Activated CD8-positive, alpha-beta T cell treated with anti-CD3 and anti-CD28 coated beads, Interleukin-2, amount 10 ng/mL, durations not matched to agents 7 days and 5 days (primary cell): ENCODE data around the gene C1orf74. TPM values are rescaled to one million over a fixed set of nuclear protein-coding genes. Genes with fewer than 3 reads are reported as not detected.

Experiments
- ATAC-seq: fragments of 150-1000 bp; cut with Tn5 transposase; one replicate; pipeline ENCODE4 v1.10.0; 2021; ENCODE audit warnings: moderate library complexity
- CTCF ChIA-PET: fragments of 350-600 bp; sonication (Branson Sonifier 250); formaldehyde crosslinking; loops from one replicate; lab custom pipeline; 2021; ENCODE audit warnings: antibody characterized with exemption; lab: Charles Lee
- POLR2A ChIA-PET: fragments of 350-600 bp; sonication (Branson Sonifier 250); formaldehyde crosslinking; loops from one replicate; lab custom pipeline; 2021; ENCODE audit warnings: antibody characterized with exemption; lab: Charles Lee
- DNase-seq: peaks from one replicate; pipeline ENCODE4 v3.0.0-alpha.2; 2020
- H3K27ac Mint-ChIP-seq: one replicate; pipeline ENCODE4 v1.8.0; 2021; ENCODE audit warnings: mild to moderate bottlenecking, mixed read lengths
- H3K27me3 Mint-ChIP-seq: one replicate; pipeline ENCODE4 v1.8.0; 2021; ENCODE audit warnings: low read depth, mixed read lengths
- H3K36me3 Mint-ChIP-seq: one replicate; pipeline ENCODE4 v1.8.0; 2021; ENCODE audit warnings: low read depth, mixed read lengths
- H3K4me1 Mint-ChIP-seq: one replicate; pipeline ENCODE4 v1.8.0; 2021; ENCODE audit warnings: low read depth, mixed read lengths
- H3K4me3 Mint-ChIP-seq: one replicate; pipeline ENCODE4 v1.8.0; 2021; ENCODE audit warnings: mild to moderate bottlenecking, mixed read lengths
- H3K9me3 Mint-ChIP-seq: one replicate; pipeline ENCODE4 v1.8.0; 2022; ENCODE audit warnings: mixed read lengths; ENCODE audit not compliant: insufficient read depth
- total RNA-seq, 2 experiments: library from RNA; stranded (reverse); gene quantifications; one replicate each; pipeline ENCODE4 v1.2.3, GENCODE V29; 2021

Gene C1orf74
- total RNA-seq, 2 experiments from 2014 or later = 2.5 to 2.6 TPM

- CTCF ChIA-PET = interaction anchor here (1.2 to 2.4 kb wide), 2 partner anchors 8 to 51 kb away, joined by 4 to 11 read pairs; partner anchors contain the start of gene UTP25
- Mint-ChIP-seq H3K27me3 (peaks cover 31% of the 10 kb centered on the region), H3K27ac (no peak overlapping the region), H3K4me1 (peaks cover 10% of the 10 kb centered on the region), H3K9me3 (no peaks in the 10 kb centered on the region), H3K36me3 (no peaks in the 10 kb centered on the region), H3K4me3 (no peak overlapping the region)
- no peak for ATAC-seq
- POLR2A ChIA-PET = no interaction called here
- no peak for DNase-seq
Measured at GRCh38 chr1:209819058-209819457, 34.7 kb upstream of the C1orf74 start.

GRCh38 chr1:209817691-209818090 lies 33.3 kb upstream of the C1orf74 start:
- Mint-ChIP-seq H3K4me3 (no peak overlapping the region), H3K27ac (no peak overlapping the region), H3K4me1 (peaks cover 2% of the 10 kb centered on the region), H3K27me3 (peaks cover 27% of the 10 kb centered on the region), H3K36me3 (no peaks in the 10 kb centered on the region), H3K9me3 (no peaks in the 10 kb centered on the region)
- POLR2A ChIA-PET = no interaction called here
- CTCF ChIA-PET = interaction anchor here (2.4 kb wide), 1 partner anchor 9 kb away, joined by 11 read pairs; the partner anchor contains the start of gene UTP25
- DNase-seq (no peak), ATAC-seq (no peak)

GRCh38 chr1:209816923-209817322 lies 32.6 kb upstream of the C1orf74 start:
- no peaks in the 10 kb centered on the region for H3K36me3 Mint-ChIP-seq
- ATAC-seq = no peak
- H3K27ac Mint-ChIP-seq = no peak overlapping the region
- peaks cover 24% of the 10 kb centered on the region for H3K27me3 Mint-ChIP-seq
- H3K9me3 Mint-ChIP-seq = no peaks in the 10 kb centered on the region
- no peak overlapping the region for H3K4me3 Mint-ChIP-seq
- H3K4me1 Mint-ChIP-seq = no peaks in the 10 kb centered on the region
- ChIA-PET CTCF (no interaction called here), POLR2A (no interaction called here)
- DNase-seq = no peak

GRCh38 chr1:209815931-209816341 lies 31.6 kb upstream of the C1orf74 start:
- ATAC-seq (no peak), DNase-seq (no peak)
- no peaks in the 10 kb centered on the region for H3K36me3 Mint-ChIP-seq
- no peak overlapping the region for H3K4me3 Mint-ChIP-seq
- H3K27me3 Mint-ChIP-seq = peaks cover 20% of the 10 kb centered on the region
- H3K27ac Mint-ChIP-seq = no peak overlapping the region
- CTCF ChIA-PET = interaction anchor here (0.9 to 4.1 kb wide), 3 partner anchors 7 to 45 kb away, joined by 3 to 41 read pairs (median 9); partner anchors contain the start of gene UTP25
- no peaks in the 10 kb centered on the region for H3K4me1 Mint-ChIP-seq
- POLR2A ChIA-PET = no interaction called here
- H3K9me3 Mint-ChIP-seq = no peaks in the 10 kb centered on the region

GRCh38 chr1:209815490-209815889 lies 31.1 kb upstream of the C1orf74 start:
- ChIA-PET CTCF (interaction anchor here (0.9 to 4.1 kb wide), 3 partner anchors 8 to 46 kb away, joined by 3 to 41 read pairs (median 9); partner anchors contain the start of gene UTP25), POLR2A (no interaction called here)
- Mint-ChIP-seq H3K9me3 (no peaks in the 10 kb centered on the region), H3K27me3 (peaks cover 15% of the 10 kb centered on the region), H3K4me1 (no peaks in the 10 kb centered on the region), H3K4me3 (no peak overlapping the region), H3K36me3 (no peaks in the 10 kb centered on the region), H3K27ac (no peak overlapping the region)
- DNase-seq = no peak
- ATAC-seq = no peak

GRCh38 chr1:209813902-209814301 lies 29.5 kb upstream of the C1orf74 start:
- Mint-ChIP-seq H3K4me3 (no peak overlapping the region), H3K36me3 (no peaks in the 10 kb centered on the region), H3K9me3 (no peaks in the 10 kb centered on the region), H3K27ac (no peak overlapping the region), H3K4me1 (no peaks in the 10 kb centered on the region), H3K27me3 (peaks cover 6% of the 10 kb centered on the region)
- ATAC-seq (no peak), DNase-seq (no peak)
- POLR2A ChIA-PET = interaction anchor here (0.7 kb wide), 1 partner anchor 90 kb away, joined by 3 read pairs; no protein-coding TSS in a partner anchor
- CTCF ChIA-PET = interaction anchor here (1.0 to 4.1 kb wide), 4 partner anchors 9 to 69 kb away, joined by 3 to 41 read pairs (median 5); partner anchors contain the start of gene UTP25

GRCh38 chr1:209810783-209811182 lies 26.4 kb upstream of the C1orf74 start:
- no peak for ATAC-seq
- Mint-ChIP-seq H3K27me3 (no peaks in the 10 kb centered on the region), H3K36me3 (no peaks in the 10 kb centered on the region), H3K27ac (no peak overlapping the region), H3K4me3 (no peak overlapping the region), H3K4me1 (peaks cover 6% of the 10 kb centered on the region), H3K9me3 (no peaks in the 10 kb centered on the region)
- ChIA-PET POLR2A (no interaction called here), CTCF (interaction anchor here (1.4 to 6.4 kb wide), 2 partner anchors 12 to 17 kb away, joined by 3 to 61 read pairs; partner anchors contain the start of gene UTP25)
- DNase-seq = no peak

- Mint-ChIP-seq H3K36me3 (no peaks in the 10 kb centered on the region), H3K27ac (no peak overlapping the region)
Measured at GRCh38 chr1:209809611-209810010, 25.3 kb upstream of the C1orf74 start.

GRCh38 chr1:209808059-209808581 lies 23.8 kb upstream of the C1orf74 start:
- H3K4me3 Mint-ChIP-seq = no peak overlapping the region
- POLR2A ChIA-PET = no interaction called here
- CTCF ChIA-PET = interaction anchor here (0.8 to 6.4 kb wide), 3 partner anchors 9 to 20 kb away, joined by 3 to 61 read pairs (median 4); partner anchors contain the start of gene UTP25
- no peak overlapping the region for H3K27ac Mint-ChIP-seq
- no peak for DNase-seq
- H3K36me3 Mint-ChIP-seq = no peaks in the 10 kb centered on the region
- ATAC-seq = no peak
- peaks cover 11% of the 10 kb centered on the region for H3K27me3 Mint-ChIP-seq
- no peaks in the 10 kb centered on the region for H3K9me3 Mint-ChIP-seq
- peaks cover 11% of the 10 kb centered on the region for H3K4me1 Mint-ChIP-seq

More at GRCh38 chr1:209809611-209810010, 25.3 kb upstream of the C1orf74 start:
- ChIA-PET CTCF (interaction anchor here (6.4 kb wide), 1 partner anchor 13 kb away, joined by 61 read pairs; no protein-coding TSS in a partner anchor), POLR2A (interaction anchor here (0.7 kb wide), 1 partner anchor 468 kb away, joined by 3 read pairs; no protein-coding TSS in a partner anchor)
- no peak for DNase-seq
- no peak for ATAC-seq
- Mint-ChIP-seq H3K4me3 (no peak overlapping the region), H3K9me3 (no peaks in the 10 kb centered on the region), H3K4me1 (peaks cover 11% of the 10 kb centered on the region), H3K27me3 (peaks cover 3% of the 10 kb centered on the region)

- POLR2A ChIA-PET = interaction anchor here (0.7 kb wide), 1 partner anchor 11 kb away, joined by 3 read pairs; no protein-coding TSS in a partner anchor
- H3K4me1 Mint-ChIP-seq = peaks cover 11% of the 10 kb centered on the region
- CTCF ChIA-PET = interaction anchor here (0.8 to 6.4 kb wide), 3 partner anchors 8 to 20 kb away, joined by 3 to 61 read pairs (median 4); partner anchors contain the start of gene UTP25
- H3K4me3 Mint-ChIP-seq = no peak overlapping the region
- no peak for ATAC-seq
- peaks cover 13% of the 10 kb centered on the region for H3K27me3 Mint-ChIP-seq
- no peaks in the 10 kb centered on the region for H3K36me3 Mint-ChIP-seq
- no peak overlapping the region for H3K27ac Mint-ChIP-seq
- H3K9me3 Mint-ChIP-seq = no peaks in the 10 kb centered on the region
- DNase-seq = no peak
Measured at GRCh38 chr1:209807509-209807908, 23.1 kb upstream of the C1orf74 start.

- Mint-ChIP-seq H3K36me3 (no peaks in the 10 kb centered on the region), H3K9me3 (no peaks in the 10 kb centered on the region), H3K4me1 (peaks cover 11% of the 10 kb centered on the region), H3K27ac (peak within 1 kb of the TSS; percentile 84), H3K4me3 (peak within 1 kb of the TSS; percentile 77), H3K27me3 (peaks cover 17% of the 10 kb centered on the region)
- ChIA-PET CTCF (interaction anchor here (1.1 to 6.4 kb wide), 4 partner anchors 10 to 38 kb away, joined by 3 to 61 read pairs (median 4); no protein-coding TSS in a partner anchor), POLR2A (no interaction called here)
- peak; percentile 89 for ATAC-seq
- peak; percentile 71 for DNase-seq
Measured at GRCh38 chr1:209805875-209806760, 21.8 kb upstream of the C1orf74 start, which contains the start of gene IRF6. IRF6 (minus strand) TSS chr1:209806142; CDS start chr1:209801413, 4,729 bp downstream.
